GM23248 (cell line): ENCODE data around the gene RGMA.

ENCODE experiments used
- EZH2 ChIP-seq: fragments of 200-600 bp; sonication (generic); IDR thresholded peaks from 2 replicates; pipeline ENCODE4 v1.6.1; 2018; ENCODE audit warnings: antibody characterized with exemption, mild to moderate bottlenecking; ENCODE audit not compliant: insufficient read depth, poor library complexity, severe bottlenecking
- EZH2phosphoT487 ChIP-seq: fragments of 200-600 bp; sonication (generic); IDR thresholded peaks from 2 replicates; pipeline ENCODE4 v1.6.1; 2018; ENCODE audit warnings: antibody characterized with exemption, moderate library complexity, mild to moderate bottlenecking, low read depth; ENCODE audit not compliant: insufficient read depth

DNA sequence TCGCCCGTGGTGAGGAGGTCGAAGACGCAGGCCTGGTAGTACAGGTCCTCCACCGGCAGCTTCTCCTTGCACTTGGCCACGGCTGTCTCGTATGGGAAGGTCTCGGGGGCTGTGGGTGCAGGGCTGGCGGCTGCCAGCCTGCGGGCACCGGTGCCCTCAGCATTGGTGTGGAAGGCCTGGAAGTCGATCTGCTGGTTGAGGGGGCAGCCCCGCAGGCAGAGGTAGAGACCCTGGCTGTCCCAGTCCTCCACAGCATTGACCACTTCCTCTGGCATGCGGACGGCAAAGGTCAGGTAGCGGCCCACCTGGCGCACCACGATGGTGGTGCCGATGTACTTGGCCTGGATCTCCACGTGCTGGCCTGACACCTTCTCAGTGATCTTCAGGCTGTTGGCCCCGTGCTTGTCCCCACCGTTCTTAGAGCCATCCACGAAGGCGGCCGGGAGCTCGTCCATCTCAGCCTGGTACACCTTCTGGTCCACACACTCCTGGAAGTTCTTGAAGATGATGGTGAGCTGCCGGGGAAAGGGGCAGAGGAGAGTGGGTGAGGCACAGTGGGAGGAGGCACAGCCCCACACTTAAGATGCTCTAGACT, 43.7 kb downstream of the RGMA start:
- no peak for TF ChIP-seq EZH2phosphoT487
- no peak for TF ChIP-seq EZH2
